K562 treated with DMSO at 1 percent for 12 hours (cell line): ENCODE data around the gene RABAC1. TPM values are rescaled to one million over a fixed set of nuclear protein-coding genes. Genes with fewer than 3 reads are reported as not detected.

Experiments
- total RNA-seq: library from RNA; unstranded; fragments of 300-600 nt; gene quantifications from 2 replicates; pipeline ENCODE4 v1.2.3, GENCODE V29; 2022; ENCODE audit not compliant: insufficient read depth

Gene RABAC1, protein sequence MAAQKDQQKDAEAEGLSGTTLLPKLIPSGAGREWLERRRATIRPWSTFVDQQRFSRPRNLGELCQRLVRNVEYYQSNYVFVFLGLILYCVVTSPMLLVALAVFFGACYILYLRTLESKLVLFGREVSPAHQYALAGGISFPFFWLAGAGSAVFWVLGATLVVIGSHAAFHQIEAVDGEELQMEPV
- 140 and 218 TPM in 2 replicates for total RNA-seq

GRCh38 chr19:41959056-41960053, at the start of gene RABAC1:
TSS of gene RABAC1 (minus strand) at chr19:41959321. CDS start at chr19:41959292, 29 bp downstream.

DNA sequence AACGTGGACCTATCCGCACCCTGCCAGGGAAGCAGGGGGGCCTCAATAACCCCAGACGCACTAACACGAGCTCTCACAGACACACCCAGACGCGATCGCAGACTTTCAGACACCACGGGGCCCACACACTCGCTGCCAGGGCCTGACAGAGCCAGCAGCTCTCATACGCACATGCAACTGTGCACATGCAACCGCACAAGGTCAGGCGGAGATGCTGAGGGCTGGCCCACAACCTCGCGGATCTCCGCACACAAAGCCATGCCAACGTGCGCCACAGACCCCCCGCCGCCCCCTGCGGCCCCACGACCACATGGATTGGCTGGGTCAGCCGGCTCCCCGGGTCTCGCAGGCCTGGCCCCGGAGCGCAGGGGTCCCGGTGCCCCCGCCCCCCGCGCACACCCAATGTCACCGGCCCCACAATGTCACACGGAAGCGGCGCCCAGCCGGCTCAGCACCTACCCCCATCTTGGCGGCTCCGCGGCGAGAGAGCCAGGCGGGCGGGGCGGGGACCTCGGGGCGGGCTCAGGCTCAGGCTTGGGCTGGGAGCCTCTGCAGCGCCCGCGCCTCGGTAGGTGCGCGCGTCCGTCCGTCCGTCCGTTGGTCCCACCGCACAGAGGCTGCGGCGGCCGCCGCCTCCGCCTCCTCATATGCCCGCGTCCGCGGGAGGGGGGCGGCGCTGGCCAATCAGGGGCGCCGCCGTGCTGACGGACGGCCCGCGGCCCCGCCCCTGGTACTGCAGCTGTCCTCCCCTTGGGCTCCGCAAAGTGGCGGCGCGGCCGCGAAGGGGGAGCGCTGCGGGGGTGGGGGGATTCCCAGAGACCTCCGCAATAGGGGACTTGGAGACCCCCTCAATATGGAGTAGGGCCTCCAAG, 34.7 kb upstream of the RABAC1 start, which contains the start of gene ATP1A3:
Gene ATP1A3, minus strand, starts transcription at position 619 of the 872 bp plus-strand sequence. Its CDS starts 154 bp downstream, at position 465.

GRCh38 chr19:41928221-41928683, 30.9 kb downstream of the RABAC1 start, which contains the start of gene ERFL:
TSS of gene ERFL (minus strand) at chr19:41928449. CDS start at chr19:41912919, 15,530 bp downstream.

Other genes with a start within 250 kb of the RABAC1 start
- not detected in 2 replicates for gene CEACAM6, start 203.8 kb downstream of the RABAC1 start, total RNA-seq
- gene CEACAM3, start 162.7 kb downstream of the RABAC1 start, total RNA-seq, result not detected in 2 replicates
- not detected in 2 replicates for gene LYPD4, start 114.6 kb downstream of the RABAC1 start, total RNA-seq
- gene DMRTC2, start 114.3 kb downstream of the RABAC1 start, total RNA-seq, result not detected in 2 replicates
- gene RPS19, start 99.1 kb downstream of the RABAC1 start, total RNA-seq, result 3,742 and 5,945 TPM in 2 replicates
- not detected in 2 replicates for gene CD79A, start 82.0 kb downstream of the RABAC1 start, total RNA-seq
- 83.2 and 94.1 TPM in 2 replicates for gene ARHGEF1, start 76.1 kb downstream of the RABAC1 start, total RNA-seq
- gene ERFL, start 30.9 kb downstream of the RABAC1 start, total RNA-seq, result 0.41 and 0.53 TPM in 2 replicates
- 0.70 and 0.97 TPM in 2 replicates for gene ATP1A3, start 34.9 kb upstream of the RABAC1 start, total RNA-seq
- gene GRIK5, start 110.9 kb upstream of the RABAC1 start, total RNA-seq, result 2.1 and 4.2 TPM in 2 replicates
- 16.1 and 22.8 TPM in 2 replicates for gene ZNF574, start 116.8 kb upstream of the RABAC1 start, total RNA-seq
- 0.16 and 0.28 TPM in 2 replicates for gene POU2F2, start 173.1 kb upstream of the RABAC1 start, total RNA-seq